ENCODE results near the gene FAH.

The FAH gene

DNA sequence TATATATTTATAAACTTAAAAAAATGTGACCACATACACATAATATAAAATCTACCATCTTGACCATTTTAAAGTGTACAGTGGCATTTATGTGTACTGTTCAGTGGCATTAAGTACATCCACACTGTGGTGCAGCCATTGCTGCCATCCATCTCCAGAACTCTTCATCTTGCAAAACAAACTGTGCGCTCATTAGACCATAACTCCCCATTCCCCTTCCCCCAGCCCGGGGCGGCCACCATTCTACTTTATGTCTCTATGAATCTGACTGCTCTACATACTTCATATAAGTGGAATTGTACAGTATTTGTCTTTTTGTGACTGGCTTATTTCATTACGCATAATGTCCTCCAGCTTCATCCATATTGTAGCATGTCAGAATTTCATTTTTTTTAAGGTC lies 51.4 kb downstream of the FAH start:
- no peak overlapping the region for H3K27ac ChIP-seq
- TF ChIP-seq CTCF (conservative IDR thresholded peaks at IDR 0.05) (no peak), ZFX (IDR thresholded peaks at IDR 0.05) (no peak)

DNA sequence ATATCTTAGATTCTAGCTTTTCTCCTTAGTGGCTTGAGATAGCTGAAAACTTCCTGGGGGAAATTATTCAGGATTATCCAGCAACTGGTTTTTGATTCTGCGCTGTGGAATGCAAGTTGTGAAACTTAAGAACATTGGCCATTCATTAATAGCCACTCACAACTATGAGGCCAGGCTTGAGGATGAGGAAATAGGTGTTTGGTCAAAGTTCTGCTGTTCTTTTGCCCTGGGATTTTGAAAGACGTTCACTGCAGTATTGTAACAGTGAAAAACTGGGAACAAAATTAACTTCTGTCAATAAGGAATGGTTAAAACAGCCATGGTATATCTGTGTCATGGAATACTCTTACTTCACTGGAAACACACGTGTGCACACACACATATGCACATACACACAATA lies 55.1 kb downstream of the FAH start:
- no peak overlapping the region for H3K27ac ChIP-seq

GRCh38 chr15:80208758-80209734 lies 56.2 kb downstream of the FAH start:
- H3K27ac ChIP-seq = no peak overlapping the region
- TF ChIP-seq ZFX (IDR thresholded peaks at IDR 0.05) (no peak), CTCF (conservative IDR thresholded peaks at IDR 0.05) (no peak)

More for the DNA sequence above, 55.1 kb downstream of the FAH start:
- no peak for TF ChIP-seq CTCF (conservative IDR thresholded peaks at IDR 0.05)
- TF ChIP-seq ZFX (IDR thresholded peaks at IDR 0.05) = no peak

DNA sequence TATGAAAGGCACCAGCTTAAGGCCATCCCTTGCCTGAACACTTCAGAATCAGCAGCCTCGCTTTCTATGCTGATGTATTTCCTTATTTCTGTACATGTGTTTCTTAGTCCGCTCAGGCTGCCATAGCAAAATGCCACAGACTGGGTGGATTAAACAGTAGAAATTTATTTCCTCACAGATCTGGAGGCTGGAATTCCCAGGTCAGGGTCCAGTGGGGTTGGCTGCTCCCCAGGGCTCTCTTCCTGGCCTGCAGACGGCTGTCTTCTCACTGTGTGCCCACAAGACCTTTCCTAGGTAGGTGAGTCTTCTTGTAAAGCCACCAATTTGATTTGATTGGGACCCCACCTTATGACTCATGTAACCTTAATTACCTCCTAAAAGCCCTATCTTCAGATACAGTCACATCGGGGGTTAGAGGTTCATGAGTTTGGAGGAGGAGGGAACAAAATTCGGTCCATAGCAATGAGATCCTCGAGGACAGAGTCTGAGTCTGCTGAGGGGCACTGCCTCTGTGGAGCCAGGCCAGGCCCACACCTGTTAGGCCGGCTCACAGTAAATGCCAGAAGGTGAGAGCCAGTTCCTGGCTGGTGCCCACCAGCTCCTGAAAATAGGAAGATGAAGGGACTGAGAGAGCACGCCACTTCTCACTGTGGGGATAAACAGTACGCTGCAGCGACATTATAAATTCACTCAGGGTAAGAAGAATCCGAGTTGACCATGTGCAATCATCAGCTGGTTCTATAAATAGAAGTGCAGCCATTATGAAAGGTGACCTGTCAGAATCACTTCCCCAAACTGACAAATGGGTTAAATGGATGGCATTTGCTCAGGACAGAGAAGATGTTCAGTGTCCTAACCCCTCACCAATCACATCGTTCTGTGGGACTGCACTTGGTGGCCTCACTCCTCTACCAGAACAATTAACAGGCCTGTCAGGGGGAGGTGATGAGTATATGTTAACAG lies 58.1 kb downstream of the FAH start:
- no peak overlapping the region for H3K27ac ChIP-seq
- no peak for TF ChIP-seq ZFX (IDR thresholded peaks at IDR 0.05)
- TF ChIP-seq CTCF (conservative IDR thresholded peaks at IDR 0.05) = no peak

DNA sequence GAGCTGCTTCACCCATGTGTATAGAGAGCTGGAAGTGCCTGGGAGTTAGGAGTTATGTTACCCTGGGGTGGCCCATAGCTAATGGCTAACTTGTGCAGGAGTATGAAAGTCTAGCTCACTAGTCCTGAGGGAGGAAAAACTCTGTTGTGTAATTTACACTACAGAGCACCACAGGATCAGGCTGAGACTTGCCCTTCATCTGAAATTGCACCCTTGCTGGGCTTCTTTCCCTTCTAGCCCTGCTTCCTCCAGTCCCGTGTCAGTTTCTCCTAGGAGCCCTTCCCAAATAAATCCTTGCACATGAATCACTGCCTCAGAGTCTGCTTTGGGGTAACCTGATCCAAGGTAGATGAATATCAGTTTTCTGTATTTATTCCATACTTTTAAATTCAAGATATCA lies 59.2 kb downstream of the FAH start:
- no peak overlapping the region for H3K27ac ChIP-seq
- TF ChIP-seq CTCF (conservative IDR thresholded peaks at IDR 0.05) (no peak), ZFX (IDR thresholded peaks at IDR 0.05) (no peak)

DNA sequence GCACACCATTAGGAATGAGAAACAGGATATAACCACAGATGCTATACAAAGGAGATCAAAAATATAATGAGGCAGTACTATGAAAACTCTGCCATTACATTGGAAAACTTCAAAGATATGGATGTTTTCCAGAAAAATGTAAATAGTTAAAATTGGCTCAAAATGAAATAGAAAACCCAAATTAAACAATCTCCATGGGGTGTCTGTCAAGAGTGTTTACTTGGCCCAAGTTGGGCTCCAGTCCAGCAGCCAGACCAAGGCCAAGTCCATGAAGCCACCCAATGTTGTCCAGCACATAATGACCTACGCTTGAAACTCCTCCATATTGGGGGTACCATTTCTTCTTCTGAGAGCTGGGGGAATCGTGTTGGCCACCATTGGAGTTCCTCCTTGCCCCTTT lies 62.1 kb downstream of the FAH start:
- H3K27ac ChIP-seq = no peak overlapping the region
- TF ChIP-seq CTCF (conservative IDR thresholded peaks at IDR 0.05) (no peak), ZFX (IDR thresholded peaks at IDR 0.05) (no peak)

Measured in C4-2B (cell line).